Measurements from ENCODE around the gene SPON1. TPM values are rescaled to one million over a fixed set of nuclear protein-coding genes. Genes with fewer than 3 reads are reported as not detected.

The SPON1 gene
- total and polyA plus RNA-seq, 2 of the 8 experiments (the other 6 are each of a cell fraction or from before 2014, with no cell fraction given), result 1.5 to 5.4 TPM

DNA sequence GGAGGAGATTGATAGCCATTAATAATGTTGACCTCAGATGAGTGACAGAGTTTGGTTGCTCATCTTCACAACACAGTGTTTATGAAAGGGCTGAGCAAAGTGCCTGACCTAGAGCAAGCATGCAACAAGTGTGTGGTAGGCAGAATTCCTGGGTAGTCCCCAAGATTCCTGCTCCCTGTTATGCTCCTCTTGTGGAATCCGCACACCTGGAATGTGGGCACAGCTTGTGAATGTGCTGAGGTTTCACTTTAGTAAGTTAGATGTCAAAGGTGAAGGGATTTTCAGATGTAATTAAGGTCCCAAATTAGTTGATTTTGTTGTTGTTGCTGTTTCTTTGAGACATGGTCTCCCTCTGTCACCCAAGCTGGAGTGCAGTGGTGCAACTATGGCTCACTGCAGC lies 20.7 kb upstream of the SPON1 start (continued):
- TF ChIP-seq, protein P1, sequence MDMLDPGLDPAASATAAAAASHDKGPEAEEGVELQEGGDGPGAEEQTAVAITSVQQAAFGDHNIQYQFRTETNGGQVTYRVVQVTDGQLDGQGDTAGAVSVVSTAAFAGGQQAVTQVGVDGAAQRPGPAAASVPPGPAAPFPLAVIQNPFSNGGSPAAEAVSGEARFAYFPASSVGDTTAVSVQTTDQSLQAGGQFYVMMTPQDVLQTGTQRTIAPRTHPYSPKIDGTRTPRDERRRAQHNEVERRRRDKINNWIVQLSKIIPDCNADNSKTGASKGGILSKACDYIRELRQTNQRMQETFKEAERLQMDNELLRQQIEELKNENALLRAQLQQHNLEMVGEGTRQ (IDR thresholded peaks at IDR 0.05; ENCODE audit: low read length), result no peak
- no peak for TF ChIP-seq EP300 (IDR thresholded peaks at IDR 0.05; ENCODE audit: borderline replicate concordance in 1 of 2, low read depth in 2 of 2, low read length in 2 of 2)
- no peak for TF ChIP-seq TBP (IDR thresholded peaks at IDR 0.05; ENCODE audit: low read depth, low read length)
- TF ChIP-seq CBX5 (IDR thresholded peaks at IDR 0.05; ENCODE audit: low read depth, low read length), result no peak
- TF ChIP-seq POU5F1 (IDR thresholded peaks at IDR 0.05; ENCODE audit: low read depth, low read length), result no peak
- TF ChIP-seq GTF2F1 (IDR thresholded peaks at IDR 0.05; ENCODE audit: borderline replicate concordance, low read depth, low read length), result no peak
